Nephron progenitor cell (in vitro differentiated cells): ENCODE measurements around the gene C14orf39.

ENCODE experiments used
- DNase-seq: peaks from one replicate; pipeline ENCODE4 v3.0.0; 2021
- H3K27ac Mint-ChIP-seq: 2 replicates; pipeline ENCODE4 v1.8.0; 2021; ENCODE audit warnings: mild to moderate bottlenecking, moderate library complexity, mixed read lengths
- H3K27me3 Mint-ChIP-seq: 2 replicates; pipeline ENCODE4 v1.8.0; 2021; ENCODE audit warnings: mild to moderate bottlenecking, low read depth, mixed read lengths; ENCODE audit not compliant: poor library complexity
- H3K36me3 Mint-ChIP-seq: 2 replicates; pipeline ENCODE4 v1.8.0; 2021; ENCODE audit warnings: low read depth, mixed read lengths
- H3K4me1 Mint-ChIP-seq: 2 replicates; pipeline ENCODE4 v1.8.0; 2021; ENCODE audit warnings: mixed read lengths
- H3K4me3 Mint-ChIP-seq: 2 replicates; pipeline ENCODE4 v1.8.0; 2021; ENCODE audit warnings: mild to moderate bottlenecking, moderate library complexity, mixed read lengths
- H3K9me3 Mint-ChIP-seq: 2 replicates; pipeline ENCODE4 v1.8.0; 2021; ENCODE audit warnings: mild to moderate bottlenecking, moderate library complexity, mixed read lengths
- CTCF ChIP-seq: fragments of 200-600 bp; sonication (generic); IDR thresholded peaks from 2 replicates; pipeline ENCODE4 v1.5.0; 2021; ENCODE audit warnings: antibody characterized with exemption

The C14orf39 gene

DNA sequence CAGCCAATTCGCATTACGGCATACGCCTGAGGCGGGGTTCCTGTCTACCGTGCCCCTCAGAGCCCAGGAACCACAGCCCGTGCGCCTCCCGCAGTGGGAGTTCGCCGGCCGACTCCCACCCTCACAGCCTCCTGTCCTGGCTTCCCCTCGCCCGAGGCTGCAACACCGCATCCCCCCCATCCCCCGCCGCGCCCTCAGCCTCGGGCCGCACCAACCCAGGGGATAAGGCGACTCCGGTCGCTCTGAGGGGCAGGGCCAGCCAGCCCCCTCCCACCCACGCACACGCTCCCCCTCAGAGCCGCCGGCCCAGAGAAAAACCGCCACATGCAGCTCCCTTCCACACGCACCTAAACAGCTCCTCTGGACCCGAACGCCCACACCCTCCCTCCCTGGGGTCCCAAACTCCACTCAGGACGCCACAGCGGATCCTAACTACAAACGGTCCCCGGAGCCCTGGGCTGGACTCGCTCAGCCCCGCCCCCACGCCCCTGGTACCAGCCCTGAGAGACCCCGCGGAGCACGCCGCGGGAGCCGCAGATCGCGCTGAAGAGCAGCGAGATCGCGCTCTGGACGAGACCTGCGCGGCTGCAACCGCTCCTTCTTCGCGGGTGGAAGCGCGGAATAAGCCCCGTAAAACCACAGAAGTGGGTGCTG, at the start of gene C14orf39:
TSS of gene C14orf39 (minus strand) at position 466 of the 654 bp plus-strand sequence. CDS start 985 bp downstream, outside the sequence.
- DNase-seq, result peak; percentile 81
- Mint-ChIP-seq H3K27me3 (peaks cover 13% of the 10 kb centered on the region), H3K27ac (no peak within 1 kb of the TSS), H3K4me1 (no peaks in the 10 kb centered on the region), H3K4me3 (peak within 1 kb of the TSS; percentile 85), H3K9me3 (peaks cover 12% of the 10 kb centered on the region), H3K36me3 (peaks cover 14% of the 10 kb centered on the region)
- TF ChIP-seq CTCF, result no peak

GRCh38 chr14:60532442-60532841, 46.6 kb upstream of the C14orf39 start:
- TF ChIP-seq CTCF, result no peak
- H3K27me3 Mint-ChIP-seq, result peaks cover 6% of the 10 kb centered on the region
- DNase-seq, result no peak
- peaks cover 8% of the 10 kb centered on the region for H3K9me3 Mint-ChIP-seq
- no peak overlapping the region for H3K27ac Mint-ChIP-seq
- no peak overlapping the region for H3K4me3 Mint-ChIP-seq
- no peaks in the 10 kb centered on the region for H3K36me3 Mint-ChIP-seq
- no peaks in the 10 kb centered on the region for H3K4me1 Mint-ChIP-seq

DNA sequence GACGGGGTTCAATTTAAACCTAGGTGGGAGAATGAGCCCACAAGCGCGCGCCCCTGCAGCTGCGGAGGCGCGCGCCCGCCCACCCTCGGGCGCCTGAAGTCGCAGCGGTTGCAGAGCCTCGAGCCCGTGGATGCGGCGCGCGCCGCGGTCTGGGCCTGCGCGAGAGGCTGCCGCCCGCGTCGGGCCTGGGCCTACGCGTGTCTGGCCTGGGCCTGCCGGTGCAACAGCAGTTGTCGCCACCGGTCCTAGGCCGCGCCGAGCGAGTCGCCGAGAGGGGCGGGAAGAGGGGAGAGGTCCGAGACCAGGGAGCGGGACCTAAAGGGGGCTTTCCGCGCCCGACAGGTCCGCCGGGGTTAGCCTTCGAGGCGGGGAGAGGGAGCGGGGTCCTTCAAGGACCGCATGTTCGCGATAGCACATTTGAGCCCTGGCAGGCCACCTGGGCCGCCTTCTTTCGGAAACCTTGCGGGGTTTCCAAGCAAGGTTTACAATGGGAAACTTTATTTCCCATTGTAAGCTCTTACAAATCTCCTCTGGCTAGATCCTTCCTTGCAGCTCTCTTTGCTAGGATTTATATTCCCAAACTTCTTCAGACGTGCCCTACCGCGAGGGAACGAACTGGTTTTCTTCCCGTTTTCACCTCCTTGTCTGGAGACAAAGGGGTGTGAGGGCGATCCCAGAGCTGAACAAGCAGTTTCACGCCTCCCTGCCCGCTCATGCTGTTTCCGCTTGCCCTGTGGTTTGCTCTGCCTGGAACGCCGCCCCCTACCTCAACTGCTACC, 29.8 kb upstream of the C14orf39 start:
- Mint-ChIP-seq H3K9me3 (peaks cover 4% of the 10 kb centered on the region), H3K36me3 (no peaks in the 10 kb centered on the region), H3K4me1 (peaks cover 22% of the 10 kb centered on the region), H3K4me3 (peak overlapping the region; percentile 86), H3K27ac (no peak overlapping the region), H3K27me3 (peaks cover 90% of the 10 kb centered on the region)
- DNase-seq, result peak; percentile 51
- no peak for TF ChIP-seq CTCF

DNA sequence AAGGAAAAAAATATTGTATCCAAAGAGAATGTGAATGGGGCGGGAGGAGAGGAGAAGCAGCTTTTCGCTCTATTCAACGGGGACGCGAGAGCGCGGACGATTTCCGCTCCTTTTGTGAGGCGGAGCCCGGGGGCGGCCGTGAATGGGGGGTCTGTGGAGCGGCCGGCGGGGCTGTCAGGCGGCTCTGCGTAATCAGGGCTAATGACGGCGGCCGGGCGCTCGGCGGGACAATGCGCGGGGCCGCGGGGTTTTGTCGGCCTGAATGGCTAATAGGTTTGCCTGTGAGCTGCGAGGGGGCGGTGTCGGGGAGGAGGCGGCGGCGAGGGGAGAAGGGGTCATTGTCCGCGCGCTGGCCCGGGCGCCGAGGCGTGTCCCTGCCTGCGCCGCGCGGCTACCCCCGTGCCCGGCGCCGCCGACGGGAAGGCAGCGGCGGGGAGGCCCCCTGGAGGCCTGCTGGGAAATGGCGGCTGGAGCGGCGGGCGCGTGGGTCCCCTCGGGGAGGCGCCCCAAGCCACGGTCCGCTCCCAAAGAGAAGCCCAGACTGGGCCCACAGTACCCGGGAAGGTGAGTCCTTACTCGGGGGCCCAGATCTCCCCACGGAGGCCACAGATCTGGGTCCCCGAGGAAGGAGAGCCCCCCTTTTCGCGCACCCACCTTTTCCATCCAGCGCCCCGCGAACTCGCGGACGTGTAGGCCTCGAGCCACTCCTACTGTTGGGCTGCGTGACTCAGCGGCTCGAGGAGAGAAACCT, 29.1 kb upstream of the C14orf39 start:
- DNase-seq, result peak; percentile 84
- H3K27ac Mint-ChIP-seq, result no peak overlapping the region

DNA sequence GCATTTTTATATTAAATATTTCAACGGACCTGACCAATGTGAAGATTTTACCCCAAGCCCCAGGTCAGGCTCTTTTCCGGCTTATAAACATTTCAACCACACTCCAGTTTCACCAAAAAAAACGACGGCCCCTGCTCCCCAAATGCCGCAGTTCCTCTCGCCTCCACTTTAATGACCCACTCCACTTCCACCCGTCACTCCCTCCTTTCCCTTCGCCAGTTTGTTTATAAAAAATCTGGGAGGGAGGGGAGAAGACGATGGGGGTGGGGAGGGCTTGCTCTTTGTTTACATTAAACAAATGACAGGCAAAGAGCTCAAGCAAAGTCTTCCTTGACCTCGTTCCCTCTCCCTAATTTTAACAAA, 28.5 kb upstream of the C14orf39 start:
- no peak for TF ChIP-seq CTCF
- H3K27me3 Mint-ChIP-seq, result peaks cover 90% of the 10 kb centered on the region
- no peak overlapping the region for H3K27ac Mint-ChIP-seq
- no peaks in the 10 kb centered on the region for H3K36me3 Mint-ChIP-seq
- H3K4me3 Mint-ChIP-seq, result peak overlapping the region; percentile 86
- H3K4me1 Mint-ChIP-seq, result peaks cover 29% of the 10 kb centered on the region
- no peak for DNase-seq
- H3K9me3 Mint-ChIP-seq, result peaks cover 4% of the 10 kb centered on the region

More for the DNA sequence above, 29.1 kb upstream of the C14orf39 start:
- Mint-ChIP-seq H3K27me3 (peaks cover 90% of the 10 kb centered on the region), H3K9me3 (peaks cover 4% of the 10 kb centered on the region), H3K36me3 (no peaks in the 10 kb centered on the region), H3K4me1 (peaks cover 23% of the 10 kb centered on the region), H3K4me3 (peak overlapping the region; percentile 86)
- TF ChIP-seq CTCF, result peak; percentile 48
